GM23338 (cell line): ENCODE measurements around the gene DGLUCY. TPM values are rescaled to one million over a fixed set of nuclear protein-coding genes. Genes with fewer than 3 reads are reported as not detected.

Experiments
- ATAC-seq: fragments of 200-7000 bp; cut with Tn5 transposase; 3 replicates; pipeline ENCODE4 v1.9.1; 2020
- DNase-seq: peaks from one replicate; pipeline ENCODE4 v3.0.0-alpha.2; 2015; ENCODE audit warnings: low spot score
- H2AFZ ChIP-seq: fragments of 200-600 bp; sonication (generic); 2 replicates; pipeline ENCODE4 v1.8.0; 2016; ENCODE audit warnings: antibody characterized with exemption, mild to moderate bottlenecking, moderate library complexity
- H3F3A ChIP-seq: fragments of 200-600 bp; sonication (generic); replicated peaks from 2 replicates; pipeline ENCODE4 v1.8.0; 2017; ENCODE audit warnings: antibody characterized with exemption, mixed run types, low read depth
- H3K27ac ChIP-seq: fragments of 200-600 bp; sonication (generic); 2 replicates; pipeline ENCODE4 v1.6.1; 2016; ENCODE audit warnings: low read depth
- H3K27me3 ChIP-seq: fragments of 200-600 bp; sonication (generic); 2 replicates; pipeline ENCODE4 v1.8.0; 2016; ENCODE audit warnings: mild to moderate bottlenecking, mixed run types, moderate library complexity; ENCODE audit not compliant: insufficient read depth
- H3K36me3 ChIP-seq: fragments of 200-600 bp; sonication (generic); 2 replicates; pipeline ENCODE4 v1.8.0; 2016; ENCODE audit warnings: mild to moderate bottlenecking; ENCODE audit not compliant: insufficient read depth
- H3K4me1 ChIP-seq: fragments of 200-600 bp; sonication (generic); 2 replicates; pipeline ENCODE4 v1.8.0; 2016; ENCODE audit warnings: mild to moderate bottlenecking, moderate library complexity; ENCODE audit not compliant: insufficient read depth
- H3K4me2 ChIP-seq: fragments of 200-600 bp; sonication (generic); 2 replicates; pipeline ENCODE4 v1.7.1; 2017; ENCODE audit warnings: mixed run types
- H3K4me3 ChIP-seq: fragments of 200-600 bp; sonication (generic); 2 replicates; pipeline ENCODE4 v1.6.1; 2016; ENCODE audit warnings: mixed run types
- H3K79me2 ChIP-seq: fragments of 200-600 bp; sonication (generic); replicated peaks from 2 replicates; pipeline ENCODE4 v1.8.0; 2017; ENCODE audit warnings: mild to moderate bottlenecking; ENCODE audit not compliant: insufficient read depth
- H3K9me2 ChIP-seq: fragments of 200-600 bp; sonication (generic); 2 replicates; pipeline ENCODE4 v1.8.0; 2017; ENCODE audit not compliant: insufficient read depth
- H4K20me1 ChIP-seq: fragments of 200-600 bp; sonication (generic); replicated peaks from 2 replicates; pipeline ENCODE4 v1.8.0; 2017; ENCODE audit warnings: mild to moderate bottlenecking; ENCODE audit not compliant: insufficient read depth
- H3K27ac Mint-ChIP-seq: 2 replicates; pipeline ENCODE4 v1.8.0; 2020; ENCODE audit warnings: inconsistent platforms, mild to moderate bottlenecking, moderate library complexity, mixed read lengths
- H3K27me3 Mint-ChIP-seq: 3 replicates; pipeline ENCODE4 v1.8.0; 2022; ENCODE audit warnings: low read depth, mild to moderate bottlenecking, moderate library complexity, mixed read lengths, inconsistent platforms; ENCODE audit not compliant: insufficient read depth, poor library complexity
- H3K36me3 Mint-ChIP-seq: 3 replicates; pipeline ENCODE4 v1.8.0; 2021; ENCODE audit warnings: low read depth, mild to moderate bottlenecking, inconsistent platforms, moderate library complexity, mixed read lengths
- H3K4me1 Mint-ChIP-seq: 3 replicates; pipeline ENCODE4 v1.8.0; 2020; ENCODE audit warnings: mild to moderate bottlenecking, inconsistent platforms, mixed read lengths
- H3K4me3 Mint-ChIP-seq: 3 replicates; pipeline ENCODE4 v1.8.0; 2021; ENCODE audit warnings: moderate library complexity, mild to moderate bottlenecking, inconsistent platforms, mixed read lengths
- H3K9me3 Mint-ChIP-seq: 3 replicates; pipeline ENCODE4 v1.8.0; 2020; ENCODE audit warnings: moderate library complexity, mild to moderate bottlenecking, inconsistent platforms, mixed read lengths
- CREB1 ChIP-seq: fragments of 250-450 bp; sonication (Bioruptor Pico); IDR thresholded peaks from 2 replicates; pipeline ENCODE4 v1.5.0; 2020; ENCODE audit warnings: low read depth, mild to moderate bottlenecking, moderate library complexity
- CTCF ChIP-seq, 2 experiments: fragments of 200-600 bp in 1 of 2; sonication (generic) in 1 of 2; conservative IDR thresholded peaks; 2 replicates each; pipeline versions ENCODE4 v1.5.1 to v1.6.1; 2016 to 2017; ENCODE audit warnings: antibody characterized with exemption in 2 of 2, low read depth in 2 of 2, mild to moderate bottlenecking in 2 of 2, moderate library complexity in 1 of 2
- EZH2phosphoT487 ChIP-seq: fragments of 200-600 bp; sonication (generic); IDR thresholded peaks from one replicate; pipeline ENCODE4 v1.8.1; 2018; ENCODE audit warnings: antibody characterized with exemption; ENCODE audit not compliant: unreplicated experiment
- JUNB ChIP-seq: IDR thresholded peaks from one replicate; pipeline ENCODE4 v1.6.1; 2016; ENCODE audit warnings: antibody characterized with exemption; ENCODE audit not compliant: unreplicated experiment
- NANOG ChIP-seq: IDR thresholded peaks from 2 replicates; pipeline ENCODE4 v1.6.1; 2016; ENCODE audit warnings: antibody characterized with exemption, borderline replicate concordance
- STAT1 ChIP-seq: IDR thresholded peaks from one replicate; pipeline ENCODE4 v1.6.1; 2016; ENCODE audit warnings: antibody characterized with exemption; ENCODE audit not compliant: unreplicated experiment
- ZNF114 ChIP-seq: fragments of 250-450 bp; sonication (Bioruptor Pico); IDR thresholded peaks from 2 replicates; pipeline ENCODE4 v1.5.0; 2020; ENCODE audit warnings: mild to moderate bottlenecking, moderate library complexity
- ZNF462 ChIP-seq: fragments of 250-450 bp; sonication (Bioruptor Pico); IDR thresholded peaks from 2 replicates; pipeline ENCODE4 v1.5.0; 2020; ENCODE audit warnings: mild to moderate bottlenecking, moderate library complexity
- polyA plus RNA-seq: library from polyadenylated mRNA; unstranded; fragments of >200 nt; fragmentation: Nextera tagmentation; extraction: Ambion mirVana; gene quantifications from 2 replicates; pipeline ENCODE4 v1.2.1, GENCODE V29; 2016
- total RNA-seq: library from RNA; depleted of rRNA; stranded (reverse); fragments of >200 nt; shearing (Covaris generic); gene quantifications from 2 replicates; pipeline ENCODE4 v1.2.3, GENCODE V29; 2014
- TF ChIP-seq, protein P1 (sequence below): IDR thresholded peaks from 2 replicates; pipeline ENCODE4 v1.6.1; 2016; ENCODE audit warnings: antibody characterized with exemption

The DGLUCY gene
- total and polyA plus RNA-seq, 2 experiments from 2014 or later, result 14.6 to 31.6 TPM

GRCh38 chr14:91100102-91100501 is 13.8 kb upstream of the DGLUCY start:
- H3K4me1 Mint-ChIP-seq, result peaks cover 4% of the 10 kb centered on the region
- no peak overlapping the region for H3K4me3 ChIP-seq
- no peaks in the 10 kb centered on the region for H3K27me3 ChIP-seq
- ATAC-seq (no peak), DNase-seq (no peak)
- H3K27ac Mint-ChIP-seq, result no peak overlapping the region
- no peaks in the 10 kb centered on the region for H3F3A ChIP-seq
- no peaks in the 10 kb centered on the region; the same call in 1 of the 2 replicates for H3K9me2 ChIP-seq
- no peaks in the 10 kb centered on the region for H3K4me1 ChIP-seq
- no peaks in the 10 kb centered on the region for H3K36me3 ChIP-seq
- no peaks in the 10 kb centered on the region for H3K36me3 Mint-ChIP-seq
- H3K4me3 Mint-ChIP-seq, result no peak overlapping the region
- H3K27me3 Mint-ChIP-seq, result peaks cover 3% of the 10 kb centered on the region
- H3K9me3 Mint-ChIP-seq, result no peaks in the 10 kb centered on the region
- H3K27ac ChIP-seq, result no peak overlapping the region
- H2AFZ ChIP-seq, result no peak overlapping the region
- H3K4me2 ChIP-seq, result no peak overlapping the region
- H4K20me1 ChIP-seq, result no peaks in the 10 kb centered on the region
- H3K79me2 ChIP-seq, result no peaks in the 10 kb centered on the region
- TF ChIP-seq, protein P1, sequence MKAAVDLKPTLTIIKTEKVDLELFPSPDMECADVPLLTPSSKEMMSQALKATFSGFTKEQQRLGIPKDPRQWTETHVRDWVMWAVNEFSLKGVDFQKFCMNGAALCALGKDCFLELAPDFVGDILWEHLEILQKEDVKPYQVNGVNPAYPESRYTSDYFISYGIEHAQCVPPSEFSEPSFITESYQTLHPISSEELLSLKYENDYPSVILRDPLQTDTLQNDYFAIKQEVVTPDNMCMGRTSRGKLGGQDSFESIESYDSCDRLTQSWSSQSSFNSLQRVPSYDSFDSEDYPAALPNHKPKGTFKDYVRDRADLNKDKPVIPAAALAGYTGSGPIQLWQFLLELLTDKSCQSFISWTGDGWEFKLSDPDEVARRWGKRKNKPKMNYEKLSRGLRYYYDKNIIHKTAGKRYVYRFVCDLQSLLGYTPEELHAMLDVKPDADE, result no peak
- TF ChIP-seq STAT1, result no peak
- no peak for TF ChIP-seq CTCF (conservative IDR thresholded peaks at IDR 0.05; ENCODE audit: low read depth in 2 of 2)
- TF ChIP-seq JUNB, result no peak
- no peak for TF ChIP-seq ZNF114 (CRISPR knock-in tag)
- no peak for TF ChIP-seq EZH2phosphoT487
- TF ChIP-seq CREB1 (CRISPR knock-in tag), result no peak
- no peak for TF ChIP-seq NANOG
- no peak for TF ChIP-seq ZNF462 (CRISPR knock-in tag)
